PC-3 (cell line): ENCODE results near the gene INPP5F. TPM values are rescaled to one million over a fixed set of nuclear protein-coding genes. Genes with fewer than 3 reads are reported as not detected.
"Not testable (repeated sequence)": the region's sequence is repeated elsewhere in the genome, so short reads cannot be mapped to it uniquely, and the experiment has no call there.

ENCODE experiments used
- ATAC-seq: fragments of 200-7000 bp; cut with Tn5 transposase; 2 replicates; pipeline ENCODE4 v1.9.1; 2020; ENCODE audit warnings: mild to moderate bottlenecking, moderate library complexity
- BruUV-seq: library from RNA; stranded (reverse); fragments of 400-500 nt; replicated peaks from 2 replicates; lab custom pipeline; 2021; lab: Mats Ljungman, UMichigan
- CTCF ChIA-PET: fragments of 300-600 bp; sonication (Branson Sonifier 250); formaldehyde crosslinking; loops from one replicate; lab custom pipeline; 2022; ENCODE audit warnings: antibody characterized with exemption; lab: Charles Lee
- POLR2A ChIA-PET: fragments of 300-600 bp; sonication (Branson Sonifier 250); formaldehyde crosslinking; loops from one replicate; lab custom pipeline; 2022; ENCODE audit warnings: antibody characterized with exemption; ENCODE audit not compliant: unreplicated experiment; lab: Charles Lee
- DNase-seq: peaks from one replicate; pipeline ENCODE4 v3.0.0-alpha.2; 2015
- H2AFZ ChIP-seq: fragments of 300-600 bp; sonication (generic); 2 replicates; pipeline ENCODE4 v1.6.0; 2016; ENCODE audit warnings: antibody characterized with exemption, low read length
- H3F3A ChIP-seq: fragments of 300-600 bp; sonication (generic); one replicate; pipeline ENCODE4 v1.6.0; 2017; ENCODE audit warnings: antibody characterized with exemption, low read length, control low read depth, mild to moderate bottlenecking; ENCODE audit not compliant: unreplicated experiment
- H3K27ac ChIP-seq: fragments of 300-600 bp; sonication (generic); 2 replicates; pipeline ENCODE4 v1.5.1; 2016; ENCODE audit warnings: mild to moderate bottlenecking, low read length
- H3K27me3 ChIP-seq: fragments of 300-600 bp; sonication (generic); 2 replicates; pipeline ENCODE4 v1.6.1; 2016; ENCODE audit warnings: low read length, mixed read lengths
- H3K36me3 ChIP-seq: fragments of 300-600 bp; sonication (generic); 2 replicates; pipeline ENCODE4 v1.6.1; 2016; ENCODE audit warnings: low read depth, mixed run types, low read length, mixed read lengths
- H3K4me1 ChIP-seq: fragments of 300-600 bp; sonication (generic); 2 replicates; pipeline ENCODE4 v1.5.1; 2016; ENCODE audit warnings: low read length; ENCODE audit not compliant: insufficient read depth
- H3K4me2 ChIP-seq: fragments of 300-600 bp; sonication (generic); 2 replicates; pipeline ENCODE4 v1.6.0; 2016; ENCODE audit warnings: low read length
- H3K4me3 ChIP-seq: fragments of 300-600 bp; sonication (generic); 2 replicates; pipeline ENCODE4 v1.5.1; 2016; ENCODE audit warnings: mild to moderate bottlenecking, low read length, mixed read lengths
- H3K79me2 ChIP-seq: fragments of 300-600 bp; sonication (generic); 2 replicates; pipeline ENCODE4 v1.6.1; 2017; ENCODE audit warnings: low read length, mixed read lengths
- H3K9ac ChIP-seq: fragments of 300-600 bp; sonication (generic); 2 replicates; pipeline ENCODE4 v1.6.0; 2016; ENCODE audit warnings: mild to moderate bottlenecking, low read length
- H3K9me2 ChIP-seq: fragments of 300-600 bp; sonication (generic); replicated peaks from 2 replicates; pipeline ENCODE4 v1.6.1; 2016; ENCODE audit warnings: mixed run types, low read length, mixed read lengths
- H3K9me3 ChIP-seq: fragments of 300-600 bp; sonication (generic); 2 replicates; pipeline ENCODE4 v1.6.1; 2016; ENCODE audit warnings: low read length, mixed read lengths
- H4K20me1 ChIP-seq: fragments of 300-600 bp; sonication (generic); 2 replicates; pipeline ENCODE4 v1.6.1; 2016; ENCODE audit warnings: low read length, mixed read lengths
- CTCF ChIP-seq: fragments of 300-600 bp; sonication (generic); conservative IDR thresholded peaks from 2 replicates; pipeline ENCODE4 v1.5.1; 2017; ENCODE audit warnings: antibody characterized with exemption, low read depth, mild to moderate bottlenecking, low read length
- EZH2 ChIP-seq: fragments of 300-600 bp; sonication (generic); IDR thresholded peaks from one replicate; pipeline ENCODE4 v1.6.1; 2017; ENCODE audit warnings: antibody characterized with exemption, mild to moderate bottlenecking, low read length; ENCODE audit not compliant: unreplicated experiment
- EZH2phosphoT487 ChIP-seq: fragments of 300-600 bp; sonication (generic); IDR thresholded peaks from 2 replicates; pipeline ENCODE4 v1.6.1; 2018; ENCODE audit warnings: mild to moderate bottlenecking, antibody characterized with exemption, low read length, borderline replicate concordance
- intact Hi-C: fragments of 100-400 bp; cut with micrococcal nuclease; formaldehyde crosslinking; loops from 2 replicates; pipeline ENCODE4 v1.9.0; 2023
- total RNA-seq: library from RNA; depleted of rRNA; stranded (reverse); fragments of >200 nt; gene quantifications from 2 replicates; pipeline ENCODE4 v1.2.3, GENCODE V29; 2014

Gene INPP5F
- total RNA-seq, 1 experiment from 2014 or later = 8.2 TPM

DNA sequence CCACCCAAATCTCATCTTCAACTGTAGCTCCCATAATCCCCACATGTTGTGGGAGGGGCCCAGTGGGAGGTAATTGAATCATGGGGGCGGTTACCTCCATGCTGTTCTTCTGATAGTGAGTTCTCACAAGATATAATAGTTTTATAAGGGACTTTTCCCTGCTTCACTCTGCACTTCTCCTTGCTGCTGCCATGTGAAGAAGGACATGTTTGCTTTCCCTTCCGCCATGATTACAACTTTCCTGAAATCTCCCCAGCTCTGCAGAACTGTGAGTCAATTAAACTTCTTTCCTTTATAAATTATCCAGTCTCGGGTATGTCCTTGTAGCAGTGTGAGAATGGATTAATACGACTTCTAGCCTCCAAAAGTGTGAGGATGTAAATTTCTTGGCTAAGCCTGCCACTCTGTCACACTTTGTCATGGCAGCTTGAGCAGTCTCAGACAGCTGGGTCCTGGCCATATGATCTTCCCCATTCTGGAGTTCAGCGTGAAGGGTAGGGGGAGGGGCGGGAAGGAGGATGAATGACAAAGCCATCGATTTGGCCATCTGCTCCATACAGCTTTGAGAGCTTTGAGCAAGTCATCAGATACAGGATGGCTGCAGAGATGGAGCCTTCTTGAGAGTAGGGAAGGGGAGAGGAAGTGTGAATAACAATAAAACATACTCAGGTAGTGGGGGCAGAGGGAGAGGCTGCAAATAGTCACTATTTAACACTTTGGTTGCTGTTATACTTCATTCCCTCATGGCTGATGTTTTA, 19.1 kb upstream of the INPP5F start:
- no peak overlapping the region for H3K27ac ChIP-seq
- TF ChIP-seq EZH2 = no peak
- TF ChIP-seq EZH2phosphoT487 = no peak
- no peak for TF ChIP-seq CTCF
- POLR2A ChIA-PET = interaction anchor here (0.6 kb wide), 1 partner anchor 55 kb away, joined by 3 read pairs; no protein-coding TSS in a partner anchor

DNA sequence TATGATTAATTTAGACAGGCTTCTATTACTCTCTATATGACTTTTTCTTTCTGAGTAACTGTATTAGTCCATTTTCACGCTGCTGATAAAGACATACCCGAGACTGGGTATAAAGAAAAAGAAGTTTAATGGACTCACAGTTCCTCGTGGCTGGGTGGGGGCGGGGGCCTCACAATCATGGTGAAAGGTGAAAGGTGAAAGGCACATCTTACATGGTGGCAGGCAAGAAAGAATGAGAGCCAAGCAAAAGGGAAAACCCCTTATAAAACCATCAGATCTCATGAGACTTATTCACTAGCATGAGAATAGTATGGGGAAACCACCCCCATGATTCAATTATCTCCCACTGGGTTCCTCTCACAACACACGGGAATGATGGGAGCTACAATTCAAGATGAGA, 18.5 kb upstream of the INPP5F start:
- CTCF ChIA-PET, H3K4me3 ChIP-seq, BruUV-seq, H3K36me3 ChIP-seq, H3K9me3 ChIP-seq, ATAC-seq, H3K27ac ChIP-seq, H3K9ac ChIP-seq, H3F3A ChIP-seq, H2AFZ ChIP-seq, intact Hi-C loops, H3K9me2 ChIP-seq, H3K4me1 ChIP-seq, H3K79me2 ChIP-seq, H3K27me3 ChIP-seq, DNase-seq, H3K4me2 ChIP-seq, H4K20me1 ChIP-seq: not testable (repeated sequence)
- POLR2A ChIA-PET = interaction anchor here (0.6 kb wide), 1 partner anchor 166 kb away, joined by 3 read pairs; the partner anchor contains the start of gene MCMBP

More for the DNA sequence above, 19.1 kb upstream of the INPP5F start:
- no peak overlapping the region for H2AFZ ChIP-seq
- H3K4me3 ChIP-seq = no peak overlapping the region
- ATAC-seq = no peak
- H3K9me2 ChIP-seq = no peaks in the 10 kb centered on the region
- no peaks in the 10 kb centered on the region for H3K79me2 ChIP-seq
- no TSS peak for BruUV-seq
- no peaks in the 10 kb centered on the region for H3K36me3 ChIP-seq
- H3K4me2 ChIP-seq = no peak overlapping the region
- intact Hi-C loops = no loop called here
- CTCF ChIA-PET = no interaction called here
- no peaks in the 10 kb centered on the region; the same call in 1 of the 2 replicates for H3K4me1 ChIP-seq
- H3K9ac ChIP-seq = no peak overlapping the region
- no peaks in the 10 kb centered on the region for H4K20me1 ChIP-seq
- no peaks in the 10 kb centered on the region for H3F3A ChIP-seq
- H3K9me3 ChIP-seq = no peaks in the 10 kb centered on the region
- DNase-seq = no peak
- no peaks in the 10 kb centered on the region for H3K27me3 ChIP-seq

DNA sequence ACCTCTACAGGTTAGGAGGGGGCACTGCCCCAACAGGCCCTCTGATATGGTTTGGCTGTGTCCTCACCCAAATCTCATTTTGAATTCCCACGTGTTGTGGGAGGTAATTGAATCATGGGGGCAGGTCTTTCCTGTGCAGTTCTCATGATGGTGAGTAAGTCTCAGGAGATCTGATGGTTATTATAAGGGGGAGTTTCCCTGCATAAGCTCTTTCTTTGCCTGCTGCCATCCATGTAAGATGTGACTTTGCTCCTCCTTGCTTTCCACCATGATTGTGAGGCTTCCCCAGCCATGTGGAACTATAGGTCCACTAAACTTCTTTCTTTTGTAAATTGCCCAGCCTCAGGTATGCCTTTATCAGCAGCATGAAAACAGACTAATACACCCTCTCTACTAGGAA, 14.9 kb upstream of the INPP5F start:
- H3K9ac ChIP-seq, H3K4me3 ChIP-seq, ATAC-seq, H3K4me2 ChIP-seq, H3F3A ChIP-seq, H4K20me1 ChIP-seq, DNase-seq, H3K36me3 ChIP-seq, H3K27ac ChIP-seq, H3K4me1 ChIP-seq, H3K9me2 ChIP-seq, H2AFZ ChIP-seq, H3K9me3 ChIP-seq, intact Hi-C loops, POLR2A ChIA-PET, CTCF ChIA-PET, BruUV-seq, H3K27me3 ChIP-seq, H3K79me2 ChIP-seq: not testable (repeated sequence)
